GM19455 (cell line): Measurements from ENCODE around the gene EDARADD.

Source experiments
- ATAC-seq: cut with Tn5 transposase; IDR thresholded peaks from one replicate; pipeline ENCODE4 v1.9.1; 2021; ENCODE audit not compliant: unreplicated experiment

Gene EDARADD

GRCh38 chr1:236509647-236510401 lies 115.7 kb downstream of the EDARADD start:
- no peak for ATAC-seq

- ATAC-seq, result no peak
These were observed 117.8 kb downstream of the EDARADD start for GRCh38 chr1:236511735-236512418.

- ATAC-seq, result no peak
These were observed 120.8 kb downstream of the EDARADD start for GRCh38 chr1:236514703-236515442.

- no peak for ATAC-seq
These were observed 121.4 kb downstream of the EDARADD start for GRCh38 chr1:236515443-236515958.

GRCh38 chr1:236516929-236517704 lies 123.0 kb downstream of the EDARADD start:
- no peak for ATAC-seq

GRCh38 chr1:236518322-236518721 lies 124.2 kb downstream of the EDARADD start:
- no peak for ATAC-seq

GRCh38 chr1:236520445-236521005 lies 126.4 kb downstream of the EDARADD start:
- no peak for ATAC-seq

GRCh38 chr1:236522937-236523703 lies 129.0 kb downstream of the EDARADD start:
- no peak for ATAC-seq

- ATAC-seq, result peak; percentile 69
These were observed 129.6 kb downstream of the EDARADD start, which contains the start of gene LGALS8 for GRCh38 chr1:236523704-236524141. LGALS8 (plus strand) TSS chr1:236523982; CDS start chr1:236526071, 2,089 bp downstream.

- ATAC-seq, result peak; percentile 91
These were observed 130.2 kb downstream of the EDARADD start for GRCh38 chr1:236524142-236524894.

- ATAC-seq, result peak; percentile 1
These were observed 130.8 kb downstream of the EDARADD start for GRCh38 chr1:236524895-236525184.

- no peak for ATAC-seq
These were observed 132.0 kb downstream of the EDARADD start for GRCh38 chr1:236526079-236526478.

- no peak for ATAC-seq
These were observed 136.2 kb downstream of the EDARADD start for GRCh38 chr1:236530286-236530685.

GRCh38 chr1:236530959-236531358 lies 136.9 kb downstream of the EDARADD start:
- ATAC-seq, result no peak

GRCh38 chr1:236532850-236533249 lies 138.8 kb downstream of the EDARADD start:
- no peak for ATAC-seq

GRCh38 chr1:236534151-236534651 lies 140.1 kb downstream of the EDARADD start:
- ATAC-seq, result no peak
